Germinal center (tissue), 1 donor: ENCODE results near the gene SLC35A4.
"Not testable (repeated sequence)": the region's sequence is repeated elsewhere in the genome, so short reads cannot be mapped to it uniquely, and the experiment has no call there.

Experiments
- DNase-seq: peaks from one replicate; pipeline ENCODE4 v3.0.0; 2012; ENCODE audit warnings: mixed read lengths, low spot score

The SLC35A4 gene

DNA sequence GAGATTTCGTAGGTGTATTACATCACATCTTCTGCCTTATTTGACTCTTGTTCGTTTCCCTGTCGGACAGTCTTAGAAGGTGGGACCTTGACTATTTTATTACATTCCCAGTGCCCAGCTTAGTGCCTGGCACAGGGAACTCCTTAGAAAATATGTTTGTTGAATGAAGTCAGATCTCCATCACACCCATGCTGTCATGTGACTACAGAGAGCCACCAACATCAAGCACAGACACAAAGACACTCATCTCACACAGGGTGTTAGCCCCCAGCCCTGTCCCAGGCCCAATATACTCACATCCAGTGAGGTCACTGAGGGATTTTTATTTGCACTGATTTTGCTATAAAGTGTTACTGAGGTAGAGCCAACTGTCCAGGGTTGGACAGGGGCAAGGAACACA lies 6.7 kb upstream of the SLC35A4 start:
- DNase-seq, result no peak

DNA sequence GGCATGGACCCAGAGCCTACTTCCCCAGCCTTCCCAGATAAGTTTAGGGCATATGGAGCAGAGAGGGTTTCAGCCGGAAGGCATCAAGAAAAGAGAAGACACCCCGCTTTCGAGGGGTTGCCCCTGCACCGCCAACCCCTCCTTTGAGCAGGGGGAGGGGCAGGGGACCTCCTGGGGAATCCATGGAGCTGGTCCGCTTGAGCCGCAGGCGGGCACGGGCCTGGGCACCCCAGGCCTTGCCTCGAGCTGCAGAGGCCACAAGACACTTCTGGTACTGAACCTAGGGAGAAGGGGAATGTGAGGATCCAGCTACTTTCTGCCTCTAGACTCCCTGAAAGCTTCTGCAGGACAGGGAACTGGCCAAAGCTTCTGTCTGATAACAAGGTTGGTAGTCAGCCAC lies 6.1 kb upstream of the SLC35A4 start:
- no peak for DNase-seq

DNA sequence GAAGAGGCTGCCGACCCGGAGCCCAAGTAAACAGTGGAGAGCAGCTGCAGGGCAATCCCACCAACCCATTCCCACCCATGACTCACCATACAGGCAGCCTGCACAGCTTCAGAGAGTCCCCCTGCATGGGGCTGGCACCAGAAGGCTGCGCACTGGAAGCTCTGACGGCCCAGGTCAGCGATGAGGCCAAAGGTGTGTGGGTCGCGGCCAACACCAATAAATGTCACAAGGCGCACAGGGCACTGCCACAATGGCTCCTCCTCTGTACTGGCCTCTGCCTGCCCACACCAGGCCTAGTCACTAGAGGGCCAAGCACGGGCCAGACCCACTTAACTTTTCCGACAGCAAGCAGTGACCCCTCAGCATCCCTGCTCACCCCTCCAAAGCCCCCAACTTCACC lies 4.4 kb upstream of the SLC35A4 start:
- no peak for DNase-seq

DNA sequence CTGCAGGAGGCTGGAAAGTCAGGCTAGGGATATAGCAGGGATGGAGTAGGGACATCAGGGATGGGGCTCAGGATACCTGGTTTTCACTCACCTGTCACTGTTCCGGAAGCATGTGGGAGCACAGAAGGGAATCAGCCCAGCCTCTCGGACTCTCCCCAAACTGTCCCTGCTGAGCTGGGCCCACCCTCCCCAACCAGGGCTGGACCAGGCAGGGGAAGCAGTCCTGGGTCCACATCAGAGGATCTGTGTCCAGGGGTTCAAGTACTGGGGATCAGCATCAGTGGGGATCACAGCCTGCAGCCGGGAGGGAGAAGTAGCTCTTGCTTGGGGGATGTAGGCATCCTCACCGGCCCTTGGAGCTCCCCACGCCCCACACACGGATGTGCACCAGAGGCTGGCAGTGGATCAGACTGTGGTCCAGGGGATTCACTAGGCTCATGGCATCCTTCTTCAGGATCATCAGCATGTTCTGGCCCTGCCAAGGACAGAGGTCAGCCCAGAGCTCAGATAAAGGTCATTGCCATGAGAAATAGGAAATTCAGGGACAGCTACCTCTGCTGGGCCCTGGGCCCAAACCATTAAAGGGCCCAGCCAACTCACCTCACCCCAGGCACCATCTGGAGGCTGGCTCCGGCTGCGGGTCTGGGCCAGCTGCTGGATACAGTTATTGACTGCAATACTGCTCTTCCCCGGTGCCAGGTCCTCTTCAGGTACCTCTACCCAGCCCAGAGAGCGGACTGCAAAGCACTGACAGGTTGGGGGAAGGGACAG lies 2.7 kb upstream of the SLC35A4 start:
- DNase-seq, result no peak

DNA sequence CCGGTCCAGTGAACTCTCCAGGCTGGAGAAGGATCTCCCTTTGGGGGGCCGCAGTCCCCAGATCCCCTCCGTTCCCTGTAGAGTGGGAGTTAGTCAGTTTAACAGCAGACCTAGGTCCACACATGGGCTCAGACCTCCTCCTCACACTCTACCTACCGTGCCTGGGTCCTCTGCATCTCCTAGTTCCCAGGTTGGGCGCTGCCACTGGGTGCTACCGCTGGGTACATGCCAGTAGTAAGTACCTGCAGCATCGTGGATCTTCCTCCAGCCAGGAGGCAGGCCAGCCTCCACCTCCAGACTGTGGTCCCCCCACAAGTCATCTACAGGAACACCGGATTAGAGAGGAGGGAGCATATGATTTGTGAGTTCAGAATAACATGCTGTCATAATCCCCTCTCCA lies 1.0 kb upstream of the SLC35A4 start:
- no peak for DNase-seq

DNA sequence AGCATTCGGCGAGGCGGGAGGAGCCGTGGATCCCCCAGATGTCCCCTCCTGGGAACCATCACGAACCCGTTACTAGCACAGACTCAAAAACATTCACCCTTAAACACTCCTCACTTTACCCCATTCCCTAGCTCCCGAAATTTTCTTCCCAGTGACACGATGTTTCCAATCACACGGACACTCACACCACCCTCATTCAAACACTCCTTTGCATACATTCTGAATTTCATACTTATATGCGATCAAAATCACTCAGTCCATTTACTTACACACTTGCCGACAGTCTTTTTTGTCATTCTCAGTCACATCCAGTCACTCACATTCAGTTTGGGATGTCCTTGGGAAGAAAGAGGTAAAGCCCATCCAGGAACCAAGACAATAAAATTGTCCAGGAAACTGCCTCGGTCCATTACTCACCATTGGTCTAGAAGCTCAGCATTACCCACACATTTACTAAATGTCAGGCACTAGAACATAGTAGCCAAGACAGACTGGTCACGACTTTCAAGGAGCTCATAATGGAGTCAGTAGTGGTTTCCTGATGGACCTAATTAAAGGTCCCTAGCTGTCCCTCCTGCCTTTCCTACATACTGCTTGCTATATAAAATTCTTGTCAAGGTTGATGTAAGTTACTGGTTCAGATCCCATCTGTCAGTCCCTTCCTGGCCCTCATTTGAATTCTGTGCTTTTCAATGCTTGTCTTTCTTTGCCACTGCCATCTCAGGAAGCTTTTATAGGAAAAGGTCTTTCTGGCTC lies 574 bp downstream of the SLC35A4 start:
- DNase-seq, result peak; percentile 24

DNA sequence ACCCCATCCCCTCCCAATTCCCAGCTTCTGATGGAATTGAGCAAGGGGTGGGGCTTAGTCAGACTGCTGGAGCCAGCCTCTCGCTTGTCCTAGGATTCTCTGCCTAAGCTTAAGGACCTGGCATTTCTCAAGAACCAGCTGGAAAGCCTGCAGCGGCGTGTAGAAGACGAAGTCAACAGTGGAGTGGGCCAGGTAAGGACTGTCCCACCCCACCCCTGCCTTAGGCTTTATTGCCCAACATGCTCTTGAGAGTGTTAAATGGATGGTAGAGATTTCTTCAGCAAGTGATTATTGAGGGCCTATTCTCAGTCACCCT lies 1.1 kb downstream of the SLC35A4 start:
- DNase-seq, result no peak

DNA sequence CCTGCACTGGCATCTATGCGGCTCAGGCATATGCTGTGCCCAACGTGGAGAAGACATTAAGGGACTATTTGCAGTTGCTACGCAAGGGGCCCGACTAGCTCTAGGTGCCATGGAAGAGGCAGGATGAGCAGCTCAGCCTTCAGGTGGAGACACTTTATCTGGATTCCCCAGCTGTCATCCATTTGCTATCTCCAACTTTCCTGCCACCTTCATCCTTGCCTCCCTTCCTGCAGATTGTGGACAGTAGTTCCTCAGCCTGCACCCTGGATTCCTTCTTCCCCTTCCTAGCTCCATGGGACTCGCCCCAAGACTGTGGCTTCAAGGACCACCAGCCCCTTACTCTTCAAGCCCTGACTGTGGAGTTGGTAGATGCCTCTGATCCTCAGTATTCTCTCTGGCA lies 2.0 kb downstream of the SLC35A4 start:
- no peak for DNase-seq

DNA sequence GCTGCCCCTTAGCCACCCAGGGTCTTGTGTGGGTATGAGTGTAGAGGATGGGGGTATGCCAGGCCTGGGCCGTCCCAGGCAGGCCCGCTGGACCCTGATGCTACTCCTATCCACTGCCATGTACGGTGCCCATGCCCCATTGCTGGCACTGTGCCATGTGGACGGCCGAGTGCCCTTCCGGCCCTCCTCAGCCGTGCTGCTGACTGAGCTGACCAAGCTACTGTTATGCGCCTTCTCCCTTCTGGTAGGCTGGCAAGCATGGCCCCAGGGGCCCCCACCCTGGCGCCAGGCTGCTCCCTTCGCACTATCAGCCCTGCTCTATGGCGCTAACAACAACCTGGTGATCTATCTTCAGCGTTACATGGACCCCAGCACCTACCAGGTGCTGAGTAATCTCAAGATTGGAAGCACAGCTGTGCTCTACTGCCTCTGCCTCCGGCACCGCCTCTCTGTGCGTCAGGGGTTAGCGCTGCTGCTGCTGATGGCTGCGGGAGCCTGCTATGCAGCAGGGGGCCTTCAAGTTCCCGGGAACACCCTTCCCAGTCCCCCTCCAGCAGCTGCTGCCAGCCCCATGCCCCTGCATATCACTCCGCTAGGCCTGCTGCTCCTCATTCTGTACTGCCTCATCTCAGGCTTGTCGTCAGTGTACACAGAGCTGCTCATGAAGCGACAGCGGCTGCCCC lies 2.6 kb downstream of the SLC35A4 start:
- no peak for DNase-seq

DNA sequence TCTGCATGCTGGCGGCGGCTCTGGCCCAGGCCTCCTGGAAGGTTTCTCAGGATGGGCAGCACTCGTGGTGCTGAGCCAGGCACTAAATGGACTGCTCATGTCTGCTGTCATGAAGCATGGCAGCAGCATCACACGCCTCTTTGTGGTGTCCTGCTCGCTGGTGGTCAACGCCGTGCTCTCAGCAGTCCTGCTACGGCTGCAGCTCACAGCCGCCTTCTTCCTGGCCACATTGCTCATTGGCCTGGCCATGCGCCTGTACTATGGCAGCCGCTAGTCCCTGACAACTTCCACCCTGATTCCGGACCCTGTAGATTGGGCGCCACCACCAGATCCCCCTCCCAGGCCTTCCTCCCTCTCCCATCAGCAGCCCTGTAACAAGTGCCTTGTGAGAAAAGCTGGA lies 3.2 kb downstream of the SLC35A4 start:
- no peak for DNase-seq

DNA sequence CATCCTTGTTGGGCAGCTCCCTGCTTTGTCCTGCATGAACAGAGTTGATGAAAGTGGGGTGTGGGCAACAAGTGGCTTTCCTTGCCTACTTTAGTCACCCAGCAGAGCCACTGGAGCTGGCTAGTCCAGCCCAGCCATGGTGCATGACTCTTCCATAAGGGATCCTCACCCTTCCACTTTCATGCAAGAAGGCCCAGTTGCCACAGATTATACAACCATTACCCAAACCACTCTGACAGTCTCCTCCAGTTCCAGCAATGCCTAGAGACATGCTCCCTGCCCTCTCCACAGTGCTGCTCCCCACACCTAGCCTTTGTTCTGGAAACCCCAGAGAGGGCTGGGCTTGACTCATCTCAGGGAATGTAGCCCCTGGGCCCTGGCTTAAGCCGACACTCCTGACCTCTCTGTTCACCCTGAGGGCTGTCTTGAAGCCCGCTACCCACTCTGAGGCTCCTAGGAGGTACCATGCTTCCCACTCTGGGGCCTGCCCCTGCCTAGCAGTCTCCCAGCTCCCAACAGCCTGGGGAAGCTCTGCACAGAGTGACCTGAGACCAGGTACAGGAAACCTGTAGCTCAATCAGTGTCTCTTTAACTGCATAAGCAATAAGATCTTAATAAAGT lies 3.9 kb downstream of the SLC35A4 start:
- DNase-seq, result no peak

DNA sequence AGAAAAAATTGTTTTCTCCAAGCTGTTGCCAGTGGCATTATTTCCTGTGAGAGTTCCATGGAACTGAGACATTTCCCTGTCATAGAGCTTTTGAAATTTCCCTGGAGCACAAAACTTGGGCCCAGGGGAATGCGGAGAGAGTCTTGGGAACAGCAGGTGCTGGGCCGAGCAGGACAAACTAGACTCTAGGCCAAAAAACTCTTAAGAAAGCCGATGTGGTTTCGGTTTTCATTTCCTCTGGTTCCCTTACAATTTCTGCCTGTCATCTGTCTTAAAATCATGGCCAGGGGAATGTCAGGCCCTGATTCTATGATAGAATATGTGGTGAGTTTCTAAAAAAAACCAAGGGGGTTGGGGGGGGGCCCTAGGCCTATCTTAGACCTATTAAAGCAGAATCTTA lies 4.6 kb downstream of the SLC35A4 start:
- DNase-seq, result no peak

DNA sequence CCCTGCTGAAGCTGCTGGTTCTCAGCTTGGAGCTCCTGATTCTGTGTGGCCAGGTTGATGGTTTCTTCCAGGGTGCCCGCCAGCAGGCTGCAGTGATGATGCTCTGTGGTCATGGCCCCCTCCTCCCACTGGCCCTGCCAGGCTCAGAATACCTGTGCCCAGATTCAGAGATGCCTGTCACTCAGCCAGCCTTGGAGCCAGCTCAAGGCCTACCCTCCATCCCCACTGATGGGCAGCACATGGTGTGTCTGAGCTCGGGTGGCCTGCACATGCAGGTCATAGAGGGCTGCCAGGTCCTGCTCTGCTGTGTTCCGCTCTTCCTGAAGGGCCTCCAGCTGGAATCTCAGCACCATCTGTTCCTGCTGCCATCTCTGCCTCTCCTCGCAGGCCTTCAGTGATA lies 5.4 kb downstream of the SLC35A4 start:
- no peak for DNase-seq

DNA sequence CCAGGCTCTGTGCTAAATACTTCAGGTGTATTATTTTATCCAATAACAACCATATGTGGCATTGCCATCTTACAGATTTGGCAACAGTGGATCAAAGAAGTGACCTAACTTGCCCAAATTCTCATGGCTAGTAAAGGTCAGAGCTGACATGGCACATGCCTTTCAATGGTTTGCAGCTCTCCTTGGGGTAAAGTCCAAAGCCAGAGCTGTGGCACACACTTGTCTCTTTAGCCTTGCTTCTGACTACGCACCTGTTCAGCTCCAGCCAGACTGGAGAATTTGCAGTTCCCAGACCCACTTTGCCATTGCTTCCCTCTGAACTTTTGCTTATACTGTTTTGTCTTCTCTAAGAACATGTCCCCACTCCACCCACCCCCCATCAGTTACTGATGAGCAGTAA lies 5.9 kb downstream of the SLC35A4 start:
- no peak for DNase-seq

DNA sequence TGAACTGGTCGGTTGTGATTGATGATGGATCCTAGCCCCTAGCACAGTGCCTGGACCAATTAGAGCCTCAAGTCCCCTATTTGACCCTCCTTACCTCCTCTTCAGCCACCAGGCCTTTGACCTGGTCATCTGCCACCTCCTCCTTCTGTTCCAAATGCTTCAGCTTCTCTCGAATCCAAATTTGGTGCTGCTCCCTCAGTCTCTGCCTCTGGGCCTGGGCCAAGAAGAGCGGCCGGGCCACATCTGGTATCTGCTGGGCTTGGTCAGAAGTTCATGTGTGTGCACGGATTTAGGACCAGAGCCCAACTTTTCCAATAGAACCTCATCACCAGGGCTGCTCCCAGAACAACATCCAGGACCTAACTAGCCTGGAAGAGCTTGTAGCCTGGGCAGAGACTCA lies 6.5 kb downstream of the SLC35A4 start:
- DNase-seq, result no peak

DNA sequence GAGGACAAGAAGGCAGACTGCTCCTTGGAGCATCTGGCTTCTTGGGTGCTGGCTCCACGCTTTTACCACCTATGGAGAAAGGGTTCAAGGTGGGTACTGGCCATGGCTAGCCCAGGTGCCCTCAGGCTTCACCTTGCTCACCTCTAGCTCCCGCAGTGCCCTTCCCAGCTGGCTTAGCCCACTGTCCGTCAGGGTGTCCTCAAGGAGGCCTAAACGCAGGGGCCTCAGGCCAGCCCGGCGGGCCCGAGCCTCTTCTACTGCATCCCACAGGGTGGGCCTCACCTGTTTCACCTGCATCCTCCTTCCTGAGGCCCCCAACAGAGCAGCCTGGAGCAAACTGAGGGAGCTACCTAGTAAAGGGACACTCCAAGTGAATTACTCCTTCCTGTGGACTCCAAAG lies 9.1 kb downstream of the SLC35A4 start:
- DNase-seq, result no peak

DNA sequence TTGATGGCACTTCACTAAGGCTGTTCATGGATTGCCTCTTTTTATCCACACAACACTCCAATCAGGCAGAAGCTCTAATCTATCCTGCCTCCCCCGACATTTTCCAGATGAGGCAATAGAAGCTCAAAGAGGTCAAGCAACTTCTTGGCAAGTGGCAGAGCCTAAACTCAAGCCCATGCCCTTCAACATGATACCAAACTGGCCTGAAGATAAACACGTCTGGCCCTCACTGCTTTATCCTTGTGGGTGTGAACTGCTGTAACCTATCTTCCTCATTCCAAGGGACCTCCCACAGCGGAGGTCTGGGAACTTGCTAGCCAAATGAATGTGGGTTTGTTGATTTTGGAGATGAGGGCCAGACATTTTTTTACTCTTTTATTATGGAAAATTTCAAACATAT lies 9.5 kb downstream of the SLC35A4 start:
- DNase-seq, result no peak

DNA sequence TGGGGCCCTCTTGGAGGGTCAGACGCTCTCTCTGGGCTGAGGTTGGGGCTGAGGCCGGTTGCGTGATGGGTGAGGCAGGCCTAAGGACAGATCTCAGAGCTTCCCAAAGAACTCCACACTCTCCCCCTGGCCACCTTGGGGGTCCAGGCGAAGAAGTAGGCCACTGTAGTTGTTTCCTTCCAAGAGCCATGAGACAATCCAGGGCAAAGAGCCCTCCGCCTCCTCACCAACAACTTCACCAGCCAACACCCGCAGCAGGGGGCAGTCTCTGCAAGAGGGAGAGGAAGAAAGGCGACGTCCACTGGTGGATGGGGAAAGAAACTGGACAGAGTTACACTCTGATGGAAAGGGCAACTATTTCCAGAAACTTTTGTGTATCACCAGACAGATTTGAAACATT lies 10.7 kb downstream of the SLC35A4 start:
- no peak for DNase-seq

DNA sequence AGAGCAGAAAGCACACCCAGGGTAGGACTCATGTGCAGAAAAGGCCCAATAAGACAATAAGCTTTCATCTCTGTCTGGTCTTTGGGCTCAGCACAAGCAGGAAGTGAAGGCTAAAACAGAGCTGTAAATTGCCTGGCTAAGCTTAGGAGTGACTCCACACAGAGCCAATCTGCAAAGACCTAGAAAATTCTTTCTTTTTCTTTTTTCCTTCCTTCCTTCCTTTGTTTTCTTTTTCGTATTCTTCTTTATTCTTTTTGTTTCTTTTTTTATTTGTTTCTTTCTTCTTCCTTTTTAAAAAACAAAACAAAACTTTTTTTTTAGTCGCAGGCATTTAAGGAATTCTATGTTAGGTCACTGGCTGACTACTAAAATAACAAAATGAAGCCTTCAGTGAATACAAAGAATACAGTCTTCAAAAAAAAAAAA lies 12.2 kb downstream of the SLC35A4 start:
- DNase-seq, result no peak

DNA sequence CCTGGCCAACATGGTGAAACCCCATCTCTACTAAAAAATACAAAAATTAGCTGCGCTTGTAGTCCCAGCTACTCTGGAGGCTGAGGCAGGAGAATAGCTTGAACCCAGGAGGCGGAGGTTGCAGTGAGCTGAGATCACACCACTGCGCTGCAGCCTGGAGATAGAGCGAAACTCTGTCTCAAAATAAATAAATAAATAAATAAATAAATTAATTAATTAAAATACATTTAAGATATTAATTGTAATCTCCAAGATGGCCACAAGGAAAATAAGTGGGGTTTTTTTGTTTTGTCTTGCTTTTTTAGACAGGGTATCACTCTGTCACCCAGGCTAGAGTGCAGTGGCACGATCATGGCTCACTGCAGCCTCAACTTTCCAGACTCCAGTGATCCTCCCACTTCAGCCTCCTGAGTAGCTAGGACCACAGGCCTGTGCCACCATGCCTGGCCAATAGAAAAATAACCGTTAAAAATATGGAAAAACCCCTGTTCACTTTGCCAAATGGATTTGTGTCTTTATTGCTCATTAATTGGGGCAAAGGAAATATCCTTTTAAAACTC lies 14.6 kb downstream of the SLC35A4 start:
- DNase-seq, result not testable (repeated sequence)

DNA sequence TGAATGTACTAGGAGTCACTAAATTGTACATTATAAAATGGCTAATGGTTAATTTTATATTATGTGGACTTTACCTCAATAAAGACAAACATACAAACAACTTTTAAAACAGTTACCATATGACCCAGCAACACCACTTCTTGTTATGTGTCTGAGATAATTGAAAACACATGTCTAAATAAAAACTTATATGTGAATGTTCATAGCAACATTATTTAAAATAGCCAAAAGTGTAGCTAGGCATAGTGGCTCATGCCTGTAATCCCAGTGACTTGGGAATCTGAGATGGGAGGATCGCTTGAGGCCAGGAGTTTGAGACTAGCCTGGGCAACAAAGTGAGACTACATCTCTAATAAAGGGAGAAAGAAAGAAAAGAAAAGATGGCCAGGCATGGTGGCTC lies 22.9 kb downstream of the SLC35A4 start:
- no peak for DNase-seq

DNA sequence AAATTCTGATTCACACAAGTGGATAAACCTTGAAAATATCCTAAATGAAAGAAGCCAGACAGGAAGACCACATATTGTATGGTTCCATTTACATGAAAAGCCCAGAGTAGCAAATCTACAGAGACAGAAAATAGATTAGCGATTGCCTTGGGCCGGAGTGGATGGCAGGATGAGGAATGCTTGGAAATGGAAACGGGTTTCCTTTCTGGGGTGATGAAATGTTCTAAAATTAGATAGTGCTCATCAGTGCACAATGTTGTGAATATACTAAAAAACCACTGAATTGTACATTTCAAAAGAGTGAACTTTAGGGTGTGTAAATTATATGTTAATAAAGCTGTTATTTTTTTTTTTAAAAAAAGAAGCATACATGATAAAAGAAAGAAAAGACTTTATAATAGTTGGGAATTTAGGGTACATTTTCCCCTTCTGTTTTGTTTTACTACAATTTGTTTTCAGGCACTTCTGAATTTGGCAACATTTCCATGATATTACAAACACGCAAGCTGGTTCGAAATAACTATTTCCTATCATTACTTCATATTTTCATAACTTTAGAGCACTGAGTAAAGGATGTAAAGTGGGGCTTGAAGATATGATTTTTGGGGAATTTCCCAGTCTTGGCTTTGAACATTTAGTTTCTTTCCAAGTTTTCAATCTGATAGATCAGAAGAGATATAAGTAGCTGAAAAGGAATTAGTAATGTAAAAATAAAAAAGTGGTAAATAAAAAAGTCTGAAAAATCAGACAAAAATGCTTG lies 23.9 kb downstream of the SLC35A4 start:
- DNase-seq, result no peak
